HepG2 (cell line): Measurements from ENCODE around the gene CTIF. TPM values are rescaled to one million over a fixed set of nuclear protein-coding genes. Genes with fewer than 3 reads are reported as not detected.

Experiments
- CEBPG ChIP-seq: IDR thresholded peaks from 2 replicates; pipeline ENCODE4 v1.6.1; 2016
- EEA1 ChIP-seq: sonication (generic); formaldehyde crosslinking; IDR thresholded peaks from 2 replicates; pipeline ENCODE4 v1.5.1; 2020; ENCODE audit warnings: mild to moderate bottlenecking, missing genetic modification reagents, borderline replicate concordance
- FOXP1 ChIP-seq, 2 experiments: fragments of 450-650 bp in 1 of 2; IDR thresholded peaks; 2 replicates each; pipeline ENCODE4 v1.6.1; 2017 to 2018; ENCODE audit warnings: antibody characterized with exemption in 1 of 2
- KDM5B ChIP-seq: sonication (generic); formaldehyde crosslinking; IDR thresholded peaks from 2 replicates; pipeline ENCODE4 v1.4.0; 2020; ENCODE audit warnings: missing genetic modification reagents, mild to moderate bottlenecking, borderline replicate concordance
- NCOA1 ChIP-seq: sonication (generic); formaldehyde crosslinking; IDR thresholded peaks from 2 replicates; pipeline ENCODE4 v1.9.0; 2021; ENCODE audit warnings: missing genetic modification reagents
- PHF5A ChIP-seq: IDR thresholded peaks from one replicate; pipeline ENCODE4 v1.6.1; 2018; ENCODE audit warnings: low read depth, missing genetic modification reagents; ENCODE audit not compliant: unreplicated experiment
- RELA ChIP-seq: sonication (generic); formaldehyde crosslinking; IDR thresholded peaks from 2 replicates; pipeline ENCODE4 v1.4.0; 2020; ENCODE audit warnings: missing genetic modification reagents
- SRSF1 ChIP-seq: fragments of 200-400 bp; formaldehyde crosslinking; optimal IDR thresholded peaks from 2 replicates; pipeline ENCODE3; 2017; ENCODE audit warnings: mild to moderate bottlenecking, low read depth, low read length, moderate library complexity
- TEF ChIP-seq: sonication (generic); formaldehyde crosslinking; IDR thresholded peaks from 2 replicates; pipeline ENCODE4 v1.5.0; 2020; ENCODE audit warnings: missing genetic modification reagents
- TERF1 ChIP-seq: sonication (generic); formaldehyde crosslinking; IDR thresholded peaks from 2 replicates; pipeline ENCODE4 v1.8.0; 2022; ENCODE audit warnings: mild to moderate bottlenecking, missing genetic modification reagents, moderate library complexity
- TFE3 ChIP-seq: IDR thresholded peaks from 2 replicates; pipeline ENCODE4 v1.6.1; 2016
- THYN1 ChIP-seq: sonication (generic); formaldehyde crosslinking; IDR thresholded peaks from 2 replicates; pipeline ENCODE4 v1.8.1; 2023; ENCODE audit warnings: low read depth, mild to moderate bottlenecking, moderate library complexity, missing genetic modification reagents, borderline replicate concordance
- TSC22D2 ChIP-seq: sonication (generic); formaldehyde crosslinking; IDR thresholded peaks from 2 replicates; pipeline ENCODE4 v1.5.1; 2020; ENCODE audit warnings: missing genetic modification reagents, mild to moderate bottlenecking, borderline replicate concordance
- ZKSCAN5 ChIP-seq: sonication (generic); formaldehyde crosslinking; IDR thresholded peaks from 2 replicates; pipeline ENCODE4 v1.5.1; 2020; ENCODE audit warnings: mild to moderate bottlenecking, missing genetic modification reagents
- ZNF136 ChIP-seq: sonication (generic); formaldehyde crosslinking; IDR thresholded peaks from 2 replicates; pipeline ENCODE4 v1.8.1; 2022; ENCODE audit warnings: low read depth, mild to moderate bottlenecking, moderate library complexity, missing genetic modification reagents
- ZNF451 ChIP-seq: sonication (generic); formaldehyde crosslinking; IDR thresholded peaks from 2 replicates; pipeline ENCODE4 v1.5.0; 2020; ENCODE audit warnings: mild to moderate bottlenecking, missing genetic modification reagents
- ZNF550 ChIP-seq: sonication (generic); formaldehyde crosslinking; IDR thresholded peaks from 2 replicates; pipeline ENCODE4 v1.4.0; 2020; ENCODE audit warnings: mild to moderate bottlenecking, missing genetic modification reagents, borderline replicate concordance
- ZNF580 ChIP-seq: IDR thresholded peaks from 2 replicates; pipeline ENCODE4 v1.6.1; 2016; ENCODE audit warnings: low read depth, borderline replicate concordance
- ZNF609 ChIP-seq: sonication (generic); formaldehyde crosslinking; IDR thresholded peaks from 2 replicates; pipeline ENCODE4 v1.4.0; 2020; ENCODE audit warnings: mild to moderate bottlenecking, missing genetic modification reagents, borderline replicate concordance
- polyA plus RNA-seq, 8 experiments: library from polyadenylated mRNA; depleted of rRNA in 3 of 8; stranded (reverse) in 7 of 8; unstranded in 1 of 8; fragments of >200 nt; fragmentation: Illumina TruSeq in 4 of 8; extraction: Trizol in 4 of 8; gene quantifications; 2 replicates each; pipeline versions ENCODE4 v1.2.1 to v1.2.3, GENCODE V29; 2011 to 2016; ENCODE audit warnings: low read depth in 4 of 8, missing spikeins in 1 of 8, mixed read lengths in 1 of 8; ENCODE audit not compliant: insufficient read depth in 1 of 8
- total RNA-seq, 5 experiments: library from RNA; depleted of rRNA; stranded (reverse); fragments of >200 nt; fragmentation: Illumina TruSeq; extraction: Trizol; gene quantifications; 2 replicates each; pipeline ENCODE4 v1.2.3, GENCODE V29; 2016; ENCODE audit warnings: low read depth in 1 of 5

Gene CTIF
- total and polyA plus RNA-seq, 2 of the 13 experiments (the other 11 are each of a cell fraction or from before 2014, with no cell fraction given) = 18.2 to 28.0 TPM

- peak; percentile 85; the same call in 1 of the 2 replicates for TF ChIP-seq ZNF609 (CRISPR knock-in tag)
- no peak for TF ChIP-seq ZNF550 (CRISPR knock-in tag)
- TF ChIP-seq ZNF136 (CRISPR knock-in tag) = no peak; the same call in 1 of the 2 replicates
- no peak for TF ChIP-seq THYN1 (CRISPR knock-in tag)
- TF ChIP-seq TEF = no peak
- TF ChIP-seq CEBPG (CRISPR knock-in tag) = peak; percentile 56
- no peak for TF ChIP-seq EEA1
- no peak; the same call in 1 of the 2 replicates for TF ChIP-seq TFE3
- no peak for TF ChIP-seq NCOA1 (CRISPR knock-in tag)
- TF ChIP-seq TSC22D2 = no peak
- TF ChIP-seq RELA (CRISPR knock-in tag) = no peak
- TF ChIP-seq FOXP1 (IDR thresholded peaks at IDR 0.05) = no peak
- TF ChIP-seq FOXP1 (CRISPR knock-in tag; IDR thresholded peaks at IDR 0.05) = no peak
- TF ChIP-seq PHF5A (CRISPR knock-in tag) = peak; percentile 68
- no peak for TF ChIP-seq TERF1 (CRISPR knock-in tag)
- TF ChIP-seq SRSF1 = peak; percentile 47
- no peak for TF ChIP-seq ZNF451 (CRISPR knock-in tag)
- TF ChIP-seq ZKSCAN5 (CRISPR knock-in tag) = no peak
- peak; percentile 73; the same call in 1 of the 2 replicates for TF ChIP-seq ZNF580 (CRISPR knock-in tag)
- no peak for TF ChIP-seq KDM5B (CRISPR knock-in tag)
These were observed 358.2 kb downstream of the CTIF start (continued) for GRCh38 chr18:48896875-48897511.
